HEK293T (cell line): ENCODE results near the gene DMD.

Experiments
- CTCF ChIA-PET: fragments of 350-600 bp; formaldehyde crosslinking; extraction: SDS; loops from one replicate; lab custom pipeline; 2021; ENCODE audit warnings: antibody characterized with exemption, inconsistent platforms; lab: Yijun Ruan, JAX
- POLR2A ChIA-PET: fragments of 350-600 bp; formaldehyde crosslinking; extraction: SDS; loops from one replicate; lab custom pipeline; 2020; ENCODE audit warnings: antibody characterized with exemption, inconsistent platforms; lab: Yijun Ruan, JAX
- DNase-seq: peaks from one replicate; pipeline ENCODE4 v3.0.0; 2012; ENCODE audit warnings: mixed read lengths; ENCODE audit errors: extremely low spot score
- ARNT ChIP-seq: fragments of 450-650 bp; IDR thresholded peaks from 2 replicates; pipeline ENCODE4 v1.6.1; 2017; ENCODE audit warnings: mild to moderate bottlenecking
- BHLHE40 ChIP-seq: fragments of 450-650 bp; IDR thresholded peaks from 2 replicates; pipeline ENCODE4 v1.6.1; 2016; ENCODE audit warnings: mild to moderate bottlenecking, moderate library complexity, borderline replicate concordance
- CTBP1 ChIP-seq: fragments of 450-650 bp; IDR thresholded peaks from 2 replicates; pipeline ENCODE4 v1.6.1; 2016; ENCODE audit warnings: borderline replicate concordance
- ELF4 ChIP-seq: fragments of 450-650 bp; IDR thresholded peaks from 2 replicates; pipeline ENCODE4 v1.6.1; 2017; ENCODE audit warnings: antibody characterized with exemption
- FOXA1 ChIP-seq: fragments of 450-650 bp; IDR thresholded peaks from 2 replicates; pipeline ENCODE4 v1.6.1; 2016; ENCODE audit warnings: mild to moderate bottlenecking
- FOXK2 ChIP-seq: fragments of 450-650 bp; IDR thresholded peaks from 2 replicates; pipeline ENCODE4 v1.6.1; 2016; ENCODE audit warnings: mild to moderate bottlenecking
- FOXM1 ChIP-seq: fragments of 450-650 bp; IDR thresholded peaks from 2 replicates; pipeline ENCODE4 v1.6.1; 2017; ENCODE audit warnings: mild to moderate bottlenecking, borderline replicate concordance
- HDGF ChIP-seq: fragments of 450-650 bp; IDR thresholded peaks from 2 replicates; pipeline ENCODE4 v1.6.1; 2017; ENCODE audit warnings: antibody characterized with exemption, borderline replicate concordance
- L3MBTL2 ChIP-seq: fragments of 450-650 bp; conservative IDR thresholded peaks from 2 replicates; pipeline ENCODE4 v1.6.1; 2016; ENCODE audit warnings: mild to moderate bottlenecking
- LEF1 ChIP-seq: fragments of 450-650 bp; IDR thresholded peaks from 2 replicates; pipeline ENCODE4 v1.6.1; 2017; ENCODE audit warnings: mild to moderate bottlenecking, borderline replicate concordance
- NFRKB ChIP-seq: fragments of 450-650 bp; IDR thresholded peaks from 2 replicates; pipeline ENCODE4 v1.6.1; 2016; ENCODE audit warnings: mild to moderate bottlenecking, moderate library complexity
- PKNOX1 ChIP-seq: fragments of 450-650 bp; IDR thresholded peaks from 2 replicates; pipeline ENCODE4 v1.6.1; 2016
- SP1 ChIP-seq: fragments of 450-650 bp; IDR thresholded peaks from 2 replicates; pipeline ENCODE4 v1.6.1; 2017
- SUZ12 ChIP-seq: fragments of 450-650 bp; IDR thresholded peaks from 2 replicates; pipeline ENCODE4 v1.6.1; 2016; ENCODE audit warnings: mild to moderate bottlenecking
- TARDBP ChIP-seq: fragments of 450-650 bp; IDR thresholded peaks from 2 replicates; pipeline ENCODE4 v1.6.1; 2016
- ZNF384 ChIP-seq: fragments of 450-650 bp; IDR thresholded peaks from 2 replicates; pipeline ENCODE4 v1.6.1; 2016

DMD gene

GRCh38 chrX:31604629-31605221 lies 1606.6 kb downstream of the DMD start:
- ChIA-PET POLR2A (no interaction called here), CTCF (no interaction called here)
- TF ChIP-seq SUZ12 (no peak), FOXA1 (no peak), FOXM1 (no peak), TARDBP (no peak), NFRKB (no peak)
- no peak for DNase-seq

GRCh38 chrX:31603411-31604120 lies 1607.8 kb downstream of the DMD start:
- ChIA-PET CTCF (no interaction called here), POLR2A (no interaction called here)
- no peak for DNase-seq
- TF ChIP-seq L3MBTL2: no peak
- no peak for TF ChIP-seq ZNF384
- TF ChIP-seq FOXA1: no peak
- no peak for TF ChIP-seq LEF1
- TF ChIP-seq FOXM1: no peak
- TF ChIP-seq NFRKB: no peak
- no peak for TF ChIP-seq HDGF
- TF ChIP-seq SUZ12: no peak
- TF ChIP-seq ELF4: no peak
- TF ChIP-seq SP1: no peak
- no peak for TF ChIP-seq BHLHE40
- TF ChIP-seq PKNOX1: no peak
- no peak for TF ChIP-seq FOXK2
- TF ChIP-seq ARNT: no peak
- no peak for TF ChIP-seq TARDBP
- TF ChIP-seq CTBP1: no peak

- no peak for TF ChIP-seq CTBP1
- TF ChIP-seq L3MBTL2: no peak
- TF ChIP-seq FOXK2: no peak
- TF ChIP-seq PKNOX1: no peak
- TF ChIP-seq SUZ12: no peak
- TF ChIP-seq TARDBP: no peak
- TF ChIP-seq ZNF384: no peak
- TF ChIP-seq FOXM1: no peak
- no peak for TF ChIP-seq BHLHE40
- no peak for TF ChIP-seq LEF1
- TF ChIP-seq ARNT: no peak
- no peak for TF ChIP-seq HDGF
- no peak for TF ChIP-seq FOXA1
- no peak for TF ChIP-seq ELF4
- TF ChIP-seq SP1: no peak
- no peak for TF ChIP-seq NFRKB
- no peak for DNase-seq
- ChIA-PET CTCF (no interaction called here), POLR2A (no interaction called here)
Measured at GRCh38 chrX:31600823-31601222, 1610.5 kb downstream of the DMD start.

- DNase-seq: no peak
- ChIA-PET CTCF (no interaction called here), POLR2A (no interaction called here)
- TF ChIP-seq ARNT (no peak), HDGF (no peak), NFRKB (no peak), FOXA1 (no peak), ELF4 (no peak), FOXK2 (no peak), SUZ12 (no peak), FOXM1 (no peak), PKNOX1 (no peak), TARDBP (no peak)
Measured at GRCh38 chrX:31593353-31593752, 1618.0 kb downstream of the DMD start.

GRCh38 chrX:31591355-31591754 lies 1620.0 kb downstream of the DMD start:
- DNase-seq: no peak
- CTCF ChIA-PET: no interaction called here
- TF ChIP-seq NFRKB (no peak), SP1 (no peak)
- POLR2A ChIA-PET: no interaction called here

GRCh38 chrX:31590581-31591114 lies 1620.7 kb downstream of the DMD start:
- ChIA-PET POLR2A (no interaction called here), CTCF (interaction anchor here (0.6 kb wide), 1 partner anchor 335 kb away, joined by 3 read pairs; no protein-coding TSS in a partner anchor)
- no peak for DNase-seq
- TF ChIP-seq SUZ12: no peak
- TF ChIP-seq L3MBTL2: no peak
- TF ChIP-seq PKNOX1: no peak
- no peak for TF ChIP-seq HDGF
- no peak for TF ChIP-seq SP1
- no peak for TF ChIP-seq FOXM1
- TF ChIP-seq ARNT: no peak
- TF ChIP-seq ELF4: no peak
- no peak for TF ChIP-seq FOXA1
